Testis (tissue), 2 donors: ENCODE results near the gene FAM184B.

ENCODE experiments used
- POLR2A ChIP-seq: fragments of 450-650 bp; IDR thresholded peaks from one replicate; pipeline ENCODE4 v1.6.1; 2017; ENCODE audit warnings: antibody characterized with exemption, mild to moderate bottlenecking, moderate library complexity
- TF ChIP-seq, protein P1 (sequence below), 3 experiments: fragments of 450-650 bp in 2 of 3; fragments of 200-600 bp in 1 of 3; sonication (generic) in 1 of 3; IDR thresholded peaks; one replicate each; pipeline ENCODE4 v1.5.1; 2016 to 2019; ENCODE audit warnings: antibody characterized with exemption in 3 of 3, mild to moderate bottlenecking in 2 of 3, moderate library complexity in 1 of 3

DNA sequence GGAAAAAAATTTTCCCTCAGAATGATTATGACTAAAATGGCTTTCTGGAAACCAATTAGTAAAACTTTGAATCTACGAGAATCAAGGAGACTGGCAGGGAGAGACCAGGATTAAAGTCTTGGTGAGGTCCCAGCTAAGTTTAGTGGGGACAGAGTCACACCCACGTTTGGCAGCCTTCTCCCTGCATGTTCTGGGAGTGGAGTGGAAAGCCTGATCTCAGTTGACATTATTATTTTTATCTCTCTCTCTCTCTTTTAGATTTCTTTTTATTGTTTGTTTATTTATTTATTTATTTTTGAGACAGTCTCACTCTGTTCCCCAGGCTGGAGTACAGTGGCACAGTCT lies 99.2 kb downstream of the FAM184B start:
- TF ChIP-seq, protein P1, sequence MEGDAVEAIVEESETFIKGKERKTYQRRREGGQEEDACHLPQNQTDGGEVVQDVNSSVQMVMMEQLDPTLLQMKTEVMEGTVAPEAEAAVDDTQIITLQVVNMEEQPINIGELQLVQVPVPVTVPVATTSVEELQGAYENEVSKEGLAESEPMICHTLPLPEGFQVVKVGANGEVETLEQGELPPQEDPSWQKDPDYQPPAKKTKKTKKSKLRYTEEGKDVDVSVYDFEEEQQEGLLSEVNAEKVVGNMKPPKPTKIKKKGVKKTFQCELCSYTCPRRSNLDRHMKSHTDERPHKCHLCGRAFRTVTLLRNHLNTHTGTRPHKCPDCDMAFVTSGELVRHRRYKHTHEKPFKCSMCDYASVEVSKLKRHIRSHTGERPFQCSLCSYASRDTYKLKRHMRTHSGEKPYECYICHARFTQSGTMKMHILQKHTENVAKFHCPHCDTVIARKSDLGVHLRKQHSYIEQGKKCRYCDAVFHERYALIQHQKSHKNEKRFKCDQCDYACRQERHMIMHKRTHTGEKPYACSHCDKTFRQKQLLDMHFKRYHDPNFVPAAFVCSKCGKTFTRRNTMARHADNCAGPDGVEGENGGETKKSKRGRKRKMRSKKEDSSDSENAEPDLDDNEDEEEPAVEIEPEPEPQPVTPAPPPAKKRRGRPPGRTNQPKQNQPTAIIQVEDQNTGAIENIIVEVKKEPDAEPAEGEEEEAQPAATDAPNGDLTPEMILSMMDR (IDR thresholded peaks at IDR 0.05) = no peak
- TF ChIP-seq POLR2A = no peak
